Superior temporal gyrus (tissue), 1 donor: ENCODE data around the gene UMODL1.

Experiments used
- DNase-seq: peaks from one replicate; pipeline ENCODE4 v3.0.0-alpha.2; 2016; ENCODE audit errors: extremely low spot score

The UMODL1 gene

DNA sequence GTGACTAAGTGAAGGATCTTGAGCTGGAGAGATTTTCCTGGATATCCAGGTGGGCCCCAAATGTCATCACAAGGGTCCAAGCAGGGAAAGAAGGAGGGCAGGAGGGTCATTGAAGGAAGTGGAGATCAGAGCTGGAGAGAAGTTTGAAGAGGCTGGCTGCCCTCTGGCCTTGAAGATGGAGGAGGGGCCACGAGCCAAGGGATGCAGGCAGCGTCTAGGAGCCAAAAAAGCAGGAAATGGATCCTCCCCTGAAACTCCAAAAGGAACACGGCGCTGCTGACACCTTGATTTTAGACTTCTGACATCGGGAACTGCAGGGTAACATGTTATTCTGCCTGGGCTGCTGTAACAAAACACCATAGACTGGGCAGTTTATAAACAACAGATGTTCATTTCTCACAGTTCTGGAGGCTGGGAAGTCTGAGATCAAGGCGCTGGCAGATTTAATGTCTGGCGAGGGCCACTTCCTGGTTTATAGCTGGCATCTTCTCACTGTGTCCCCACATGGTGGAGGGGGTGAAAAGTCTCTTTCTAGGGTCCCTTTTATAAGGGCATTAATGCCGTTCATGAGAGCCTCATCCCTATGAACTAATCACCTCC, 32.2 kb upstream of the UMODL1 start:
- DNase-seq: no peak

DNA sequence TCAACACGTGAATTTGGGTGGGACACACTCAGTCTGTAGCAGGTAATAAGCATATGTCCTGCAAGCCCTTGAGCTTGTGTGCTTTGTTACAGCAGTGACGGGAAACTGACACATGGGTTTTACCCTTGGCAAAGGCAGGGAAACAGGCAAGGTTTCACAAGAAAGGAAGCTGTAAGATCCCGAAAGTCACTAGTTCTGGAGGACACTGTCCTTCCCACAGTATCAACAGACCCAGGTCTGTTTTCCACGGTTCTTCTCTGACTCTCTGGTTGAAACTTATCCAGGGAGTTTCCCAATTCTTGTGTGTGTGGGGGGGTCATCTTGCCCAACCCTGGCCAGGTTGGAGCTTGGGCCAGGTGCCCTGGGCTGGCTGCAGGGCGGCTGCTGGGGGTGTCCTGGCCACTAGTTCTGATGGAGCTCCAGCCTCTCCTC, 31.6 kb upstream of the UMODL1 start:
- DNase-seq: no peak

DNA sequence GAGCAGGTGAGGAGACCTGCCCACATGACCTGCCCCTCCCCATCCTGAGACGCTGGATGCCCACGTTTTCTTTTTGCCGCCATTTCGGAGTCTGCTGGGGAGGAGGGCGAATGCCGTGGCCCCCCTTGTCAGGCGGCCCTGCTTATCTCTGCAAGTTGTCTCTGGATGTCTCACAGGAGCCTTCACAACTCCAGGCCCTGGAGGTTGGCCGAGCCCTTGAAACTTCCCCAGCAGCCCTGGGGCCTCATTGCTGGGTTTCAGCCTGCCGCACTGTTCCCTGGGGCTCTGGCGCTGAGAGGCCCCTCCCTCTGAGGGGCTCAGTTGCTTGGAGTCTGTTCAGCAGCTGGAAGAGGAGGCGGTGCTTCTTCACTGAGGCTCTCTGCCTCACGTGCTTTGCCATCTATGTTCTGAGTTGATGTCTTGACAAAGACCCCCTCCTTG, 31.2 kb upstream of the UMODL1 start:
- DNase-seq: no peak

DNA sequence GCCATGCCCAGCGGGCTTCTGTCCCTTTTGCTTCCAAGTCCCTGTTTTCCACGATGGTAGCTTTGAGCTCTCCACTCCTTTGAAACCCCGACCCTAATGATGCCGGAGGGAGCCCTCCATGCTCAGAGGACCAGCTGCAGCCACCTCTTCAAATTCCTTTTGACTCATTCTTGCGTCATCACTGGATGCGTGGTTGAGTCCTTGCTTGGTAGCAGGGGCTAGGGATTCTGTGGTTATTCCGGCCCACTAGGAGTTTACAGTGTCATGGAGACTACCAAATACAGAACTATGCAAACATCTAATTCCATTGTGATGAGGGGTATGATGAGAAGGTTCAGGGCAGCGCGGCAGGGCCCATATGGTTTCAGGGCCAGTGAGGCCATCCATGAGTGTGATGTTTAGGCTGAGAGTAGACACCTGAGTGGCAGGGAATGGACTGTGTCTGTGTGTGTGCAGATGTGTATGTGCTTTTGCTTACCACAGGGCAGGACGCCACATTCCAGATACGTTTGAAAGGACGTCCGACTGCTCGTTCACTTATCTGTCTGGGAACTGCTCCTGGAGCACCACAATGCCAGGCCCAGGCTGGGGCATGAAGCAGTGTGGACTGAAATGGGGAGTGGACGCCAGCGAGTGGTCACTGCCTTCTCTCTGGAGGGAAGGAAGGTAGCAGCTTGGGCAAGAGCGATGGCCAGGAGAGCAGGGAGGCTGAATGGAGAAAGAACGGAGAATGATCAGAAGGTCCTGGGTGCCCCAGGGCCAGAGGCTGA, 30.5 kb upstream of the UMODL1 start:
- no peak for DNase-seq

DNA sequence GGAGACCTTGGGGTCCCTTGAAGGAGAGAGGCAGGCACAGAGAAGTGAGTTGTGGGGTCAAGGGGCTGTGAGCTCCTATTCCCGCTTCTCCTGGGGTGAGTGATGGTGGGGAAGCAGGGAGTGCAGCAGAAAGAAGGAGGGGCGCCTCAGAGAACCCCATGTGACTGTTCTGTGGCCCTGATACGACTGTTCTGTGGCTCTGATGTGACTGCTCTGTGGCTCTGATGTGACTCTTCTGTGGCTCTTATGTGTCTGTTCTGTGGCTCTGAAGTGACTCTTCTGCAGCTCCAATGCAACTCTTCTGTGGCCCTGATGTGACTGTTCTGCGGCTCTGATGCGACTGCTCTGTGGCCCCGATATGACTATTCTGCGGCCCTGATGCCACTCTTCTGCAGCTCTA, 29.9 kb upstream of the UMODL1 start:
- DNase-seq: no peak

DNA sequence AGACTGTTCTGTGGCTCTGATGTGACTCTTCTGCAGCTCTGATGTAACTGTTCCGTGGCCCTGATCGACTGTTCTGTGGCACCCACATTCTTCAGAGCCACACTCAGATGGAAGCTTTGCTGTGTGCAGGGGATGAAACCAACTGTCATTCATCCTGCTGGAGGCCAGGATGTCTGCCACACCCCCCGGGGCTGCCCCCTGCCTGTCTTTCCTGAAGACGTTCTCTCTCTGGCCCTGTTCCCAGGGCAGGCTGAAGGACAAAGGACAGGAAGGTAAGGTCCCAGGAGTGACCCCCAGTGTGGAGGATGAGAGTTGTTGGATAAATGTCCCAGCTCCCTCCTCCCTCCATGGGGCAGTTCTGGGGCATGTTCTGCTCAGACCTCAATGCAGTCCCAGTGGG, 29.4 kb upstream of the UMODL1 start:
- DNase-seq: no peak

GRCh38 chr21:42042651-42043050, 28.5 kb upstream of the UMODL1 start:
- no peak for DNase-seq

DNA sequence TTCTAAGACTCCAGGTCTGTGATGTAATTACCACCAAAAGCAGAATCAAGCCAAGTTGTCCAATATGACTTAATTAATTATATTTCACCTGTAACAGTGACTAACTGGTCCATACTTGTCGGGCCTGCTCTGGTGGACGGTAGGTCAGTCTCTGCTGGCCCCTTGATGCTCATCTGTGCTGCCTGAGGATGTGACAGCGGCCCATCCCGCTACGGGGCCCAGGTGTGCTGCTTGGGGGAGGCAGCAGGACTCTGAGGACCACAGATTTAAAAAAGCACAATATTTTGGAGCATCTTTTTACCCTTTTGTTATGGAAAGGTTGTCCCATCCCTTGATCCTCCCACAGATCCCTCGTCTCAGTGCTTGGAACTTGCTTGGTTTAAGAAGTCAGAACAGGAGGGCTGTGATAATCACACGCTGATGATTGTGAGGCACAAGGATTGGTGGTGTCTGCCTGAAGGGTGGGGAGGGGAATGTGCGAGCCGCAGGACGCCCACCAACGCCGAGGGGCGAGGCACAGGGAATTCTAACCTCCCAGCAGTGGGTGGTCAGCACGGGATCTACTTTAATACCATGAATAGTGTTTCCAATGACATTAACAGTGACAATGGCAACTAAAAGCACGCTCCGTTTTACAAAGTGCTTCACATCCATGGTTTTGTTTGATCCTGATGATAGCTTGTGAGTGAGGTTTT, 27.8 kb upstream of the UMODL1 start:
- DNase-seq: no peak

GRCh38 chr21:42043961-42044360, 27.2 kb upstream of the UMODL1 start:
- no peak for DNase-seq

DNA sequence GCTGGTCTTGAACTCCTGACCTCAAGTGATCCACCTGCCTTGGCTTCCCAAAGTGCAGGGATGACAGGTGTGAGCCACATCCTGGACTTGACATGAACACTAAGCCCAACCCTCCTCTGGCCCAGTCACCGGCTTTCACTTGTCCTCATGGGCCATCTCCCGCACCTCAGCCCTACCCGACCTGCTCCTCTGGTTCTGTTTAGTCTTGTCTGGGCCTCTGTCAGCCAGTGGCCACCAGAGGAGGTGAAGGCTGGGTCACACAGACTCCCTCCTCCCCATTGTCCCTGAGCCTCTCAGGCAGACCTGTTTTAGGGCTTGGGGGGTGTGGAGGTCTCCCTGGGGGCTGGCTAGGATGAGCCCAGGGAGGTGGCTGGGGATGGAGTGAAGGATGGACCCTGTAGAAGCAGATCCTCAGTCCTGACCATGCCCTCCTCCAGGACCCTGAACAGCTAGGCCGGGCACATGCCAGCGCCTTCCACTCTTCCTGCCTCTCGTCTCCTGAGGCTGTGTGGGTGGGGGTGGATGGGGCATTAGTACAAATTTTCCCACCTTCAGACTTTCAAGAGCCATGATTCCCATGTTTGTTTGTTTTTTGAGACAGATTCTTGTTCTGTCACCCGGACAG, 26.1 kb upstream of the UMODL1 start:
- no peak for DNase-seq

DNA sequence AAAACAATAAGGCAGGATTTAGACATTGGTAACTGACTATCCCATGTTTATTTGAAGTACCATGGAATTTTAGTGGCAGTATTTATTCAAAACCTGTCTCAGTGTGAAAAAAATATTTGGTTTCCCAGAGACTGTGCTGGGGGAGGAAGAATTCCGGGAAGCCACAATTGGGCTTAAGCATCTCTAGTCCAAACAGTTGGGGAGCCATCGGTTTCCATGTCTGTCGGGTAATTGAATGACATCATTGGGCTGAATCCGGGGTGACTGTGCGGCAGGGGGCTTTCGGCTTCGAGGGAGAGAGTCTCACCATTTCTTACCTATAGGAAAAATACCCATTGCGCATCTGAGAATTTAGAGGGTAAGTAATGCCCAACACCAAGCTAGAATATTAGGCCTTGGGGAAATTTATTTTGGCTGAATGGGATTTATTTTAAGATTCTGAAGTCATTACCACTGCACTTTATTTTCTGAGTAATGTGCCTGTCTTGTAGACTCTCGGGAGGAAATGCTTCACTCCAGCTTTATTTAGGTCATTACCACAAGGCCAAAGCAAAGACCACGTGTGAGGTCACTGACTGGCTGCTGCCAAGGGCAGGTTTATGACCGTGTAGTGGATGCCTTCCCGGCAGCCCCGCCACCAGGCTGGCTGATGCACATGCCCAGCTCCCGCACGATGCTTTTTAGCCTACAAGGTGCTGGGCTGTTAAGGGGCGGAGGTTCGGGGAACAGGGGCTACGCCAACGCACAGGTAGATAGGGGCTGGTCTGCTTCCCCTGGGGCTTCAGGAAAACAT, 23.1 kb upstream of the UMODL1 start:
- DNase-seq: no peak

DNA sequence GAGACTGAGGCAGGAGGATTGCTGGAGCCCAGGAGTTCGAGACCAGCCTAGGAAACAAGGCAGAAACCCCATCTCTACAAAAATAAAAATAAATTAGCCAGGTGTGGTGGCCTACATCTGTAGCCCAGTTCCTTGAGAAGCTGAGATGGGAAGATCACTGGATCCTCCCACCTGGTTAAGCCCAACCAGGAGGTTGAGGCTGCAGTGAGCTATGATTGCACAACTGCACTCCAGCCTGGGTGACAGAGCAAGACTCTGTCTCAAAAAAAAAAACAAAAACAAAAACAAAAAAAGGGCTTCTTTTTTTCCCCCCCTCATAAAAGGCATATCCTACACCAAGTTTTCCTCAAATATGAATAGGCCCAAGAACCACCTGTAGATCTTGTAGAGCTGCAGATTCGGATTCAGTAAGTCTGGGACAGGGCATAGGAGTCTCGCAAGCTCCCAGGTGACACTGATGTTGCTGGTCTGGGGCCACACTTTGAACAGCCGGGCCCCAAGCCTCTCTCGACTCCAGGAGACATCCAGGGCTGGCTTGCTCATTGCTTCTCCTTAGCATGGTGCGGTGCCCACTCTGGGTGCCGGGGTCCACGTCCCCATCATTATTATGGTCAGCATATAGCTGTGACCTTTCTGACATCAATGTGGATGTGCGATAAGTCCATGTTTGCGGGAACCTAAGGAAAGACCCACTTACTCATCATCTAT, 22.1 kb upstream of the UMODL1 start:
- no peak for DNase-seq

- no peak for DNase-seq
These were observed 21.3 kb upstream of the UMODL1 start for GRCh38 chr21:42049578-42050430.

- no peak for DNase-seq
These were observed 19.3 kb upstream of the UMODL1 start for GRCh38 chr21:42051788-42052187.

DNA sequence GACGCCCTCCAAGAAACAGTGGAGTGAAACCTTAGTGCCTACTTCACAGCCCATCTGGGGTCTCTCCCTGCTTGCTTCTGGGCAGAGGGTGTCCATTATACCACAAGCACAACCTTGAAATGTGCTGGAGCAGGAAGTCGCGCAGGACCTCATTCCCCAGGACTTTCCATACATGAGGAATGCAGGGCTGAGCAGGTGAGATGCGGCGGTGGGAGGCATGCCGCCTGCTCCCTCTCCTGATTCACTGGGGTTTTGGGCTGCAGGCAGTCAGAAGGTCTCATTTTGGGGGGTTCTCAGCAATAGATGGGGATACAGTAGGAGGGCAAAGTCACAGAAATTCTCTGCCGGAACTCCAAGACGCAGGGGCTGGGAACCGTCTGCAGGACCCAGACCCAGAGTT, 15.7 kb upstream of the UMODL1 start:
- no peak for DNase-seq

GRCh38 chr21:42056468-42056867, 14.6 kb upstream of the UMODL1 start:
- no peak for DNase-seq

DNA sequence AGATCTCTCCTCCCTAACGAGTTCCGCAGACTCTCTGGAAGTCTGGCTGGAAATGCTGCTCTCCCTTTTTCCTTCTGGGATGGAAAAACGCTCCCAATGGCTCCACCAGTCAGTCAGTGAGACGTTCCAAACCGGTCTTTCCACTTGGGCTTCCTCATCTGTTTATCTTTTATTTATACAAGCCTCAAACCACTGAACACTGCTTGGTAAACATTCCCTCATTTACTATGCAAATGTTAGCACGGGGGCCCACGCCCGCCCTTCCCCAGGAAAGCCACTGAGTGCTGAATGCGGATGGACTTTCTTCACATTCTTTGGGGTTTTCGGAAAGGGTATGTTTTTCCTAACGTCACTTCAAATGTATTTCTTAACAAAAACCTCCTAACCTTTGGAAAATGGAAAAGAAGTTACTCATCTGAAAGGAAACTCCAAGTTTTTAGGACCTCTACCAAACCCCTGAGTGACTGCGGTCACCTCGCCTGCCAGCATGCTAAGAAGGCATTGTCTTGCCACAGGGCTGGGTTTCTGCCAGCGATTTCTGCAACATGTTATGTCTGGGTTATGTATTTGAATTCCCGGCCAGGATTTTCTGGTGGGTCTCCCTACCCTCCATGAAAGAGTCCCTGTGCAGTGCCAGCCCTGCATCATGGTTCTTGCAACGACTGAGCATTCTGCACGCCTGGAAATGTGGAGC, 14.0 kb upstream of the UMODL1 start:
- DNase-seq: no peak

DNA sequence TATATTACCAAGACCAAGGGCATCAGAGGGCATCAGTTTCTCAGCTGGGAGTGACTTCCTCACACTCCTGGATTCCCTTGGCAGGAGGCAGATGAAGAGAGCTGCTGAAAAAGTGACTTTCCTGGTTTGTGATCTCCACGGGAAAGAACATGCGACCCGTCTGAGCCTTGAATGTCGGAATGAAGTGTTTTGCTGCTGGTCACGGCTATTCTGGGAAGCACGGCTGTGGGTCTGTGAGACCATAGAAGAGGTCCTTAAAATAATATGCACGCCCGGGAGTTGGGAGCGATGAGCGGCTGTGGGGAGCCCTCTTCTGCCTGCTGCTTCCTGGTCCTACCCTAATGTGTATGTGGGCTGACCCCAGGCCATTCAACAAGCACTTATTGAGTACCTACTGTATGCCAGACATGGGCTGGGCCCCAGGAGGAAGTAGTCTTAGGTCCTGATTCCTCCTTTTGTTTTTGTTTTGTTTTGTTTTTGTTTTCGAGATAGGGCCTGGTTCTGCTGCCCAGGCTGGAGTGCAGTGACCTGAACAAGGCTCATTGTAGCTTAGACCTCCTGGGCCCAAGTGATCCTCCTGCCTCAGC, 13.2 kb upstream of the UMODL1 start:
- no peak for DNase-seq

GRCh38 chr21:42058631-42059111, 12.4 kb upstream of the UMODL1 start:
- no peak for DNase-seq
